ENCODE results near the gene FASTK. TPM values are rescaled to one million over a fixed set of nuclear protein-coding genes. Genes with fewer than 3 reads are reported as not detected.

FASTK gene
- total and polyA plus RNA-seq, 2 of the 4 experiments (the other 2 are of a cell fraction): 53.8 to 115 TPM

- H3K4me3 ChIP-seq (ENCODE audit: insufficient read depth, low read depth, low read length): no peak overlapping the region
- no peak for TF ChIP-seq ELK1 (IDR thresholded peaks at IDR 0.05; ENCODE audit: borderline replicate concordance, low read depth, low read length)
- TF ChIP-seq BHLHE40 (IDR thresholded peaks at IDR 0.05; ENCODE audit: low read depth, low read length): no peak
- no peak for TF ChIP-seq POLR2A (IDR thresholded peaks at IDR 0.05; ENCODE audit: low read depth, low read length)
- TF ChIP-seq RFX5 (IDR thresholded peaks at IDR 0.05; ENCODE audit: low read depth, low read length): no peak
- no peak for TF ChIP-seq CHD1 (IDR thresholded peaks at IDR 0.05; ENCODE audit: low read depth, low read length)
- no peak for TF ChIP-seq FOS (IDR thresholded peaks at IDR 0.05; ENCODE audit: low read depth, low read length)
- TF ChIP-seq MAFK (IDR thresholded peaks at IDR 0.05; ENCODE audit: low read depth, low read length): no peak
- TF ChIP-seq MXI1 (IDR thresholded peaks at IDR 0.05; ENCODE audit: borderline replicate concordance, low read depth, low read length): no peak
- no peak for TF ChIP-seq RAD21 (IDR thresholded peaks at IDR 0.05; ENCODE audit: low read length)
- no peak for TF ChIP-seq NFE2L2 (IDR thresholded peaks at IDR 0.05; ENCODE audit: low read depth, low read length)
- TF ChIP-seq, protein P1, sequence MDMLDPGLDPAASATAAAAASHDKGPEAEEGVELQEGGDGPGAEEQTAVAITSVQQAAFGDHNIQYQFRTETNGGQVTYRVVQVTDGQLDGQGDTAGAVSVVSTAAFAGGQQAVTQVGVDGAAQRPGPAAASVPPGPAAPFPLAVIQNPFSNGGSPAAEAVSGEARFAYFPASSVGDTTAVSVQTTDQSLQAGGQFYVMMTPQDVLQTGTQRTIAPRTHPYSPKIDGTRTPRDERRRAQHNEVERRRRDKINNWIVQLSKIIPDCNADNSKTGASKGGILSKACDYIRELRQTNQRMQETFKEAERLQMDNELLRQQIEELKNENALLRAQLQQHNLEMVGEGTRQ (IDR thresholded peaks at IDR 0.05; ENCODE audit: low read depth, low read length): no peak
- TF ChIP-seq MAZ (IDR thresholded peaks at IDR 0.05; ENCODE audit: borderline replicate concordance, low read depth, low read length): no peak
- H3K4ac ChIP-seq (ENCODE audit: low read depth, low read length): no peak overlapping the region
- H3K23ac ChIP-seq (ENCODE audit: low read depth, low read length): no peak overlapping the region
- no peak overlapping the region for H2BK15ac ChIP-seq (ENCODE audit: low read depth, low read length)
- no peak overlapping the region for H4K91ac ChIP-seq (ENCODE audit: insufficient read depth, low read depth, low read length)
- H2BK120ac ChIP-seq (ENCODE audit: low read depth, low read length): no peak overlapping the region
- no peak overlapping the region for H2AK9ac ChIP-seq (replicated peaks; ENCODE audit: low read depth, low read length, poor library complexity)
- no peak overlapping the region for H3K14ac ChIP-seq (replicated peaks; ENCODE audit: low read depth, low read length)
- CTCF ChIA-PET: no interaction called here
- no peak overlapping the region for H4K8ac ChIP-seq (ENCODE audit: low read depth in 2 of 2, low read length in 2 of 2)
- no peak overlapping the region for H3K18ac ChIP-seq (ENCODE audit: low read depth, low read length)
- DNase-seq: no peak
- H3K36me3 ChIP-seq (ENCODE audit: control insufficient read depth, insufficient read depth, low read length): peaks cover 6% of the 10 kb centered on the region
- no peak overlapping the region for H2BK5ac ChIP-seq (ENCODE audit: low read depth, low read length, poor library complexity, severe bottlenecking)
- H2BK20ac ChIP-seq (ENCODE audit: low read depth, low read length): no peak overlapping the region
- no peaks in the 10 kb centered on the region for H3K9me3 ChIP-seq (ENCODE audit: control insufficient read depth, insufficient read depth, low read length)
- no peak overlapping the region for H4K5ac ChIP-seq (ENCODE audit: low read depth, low read length)
- no peak overlapping the region for H3K4me2 ChIP-seq (ENCODE audit: low read depth, low read length)
- no peaks in the 10 kb centered on the region for H3K27me3 ChIP-seq (ENCODE audit: control insufficient read depth, insufficient read depth, low read length)
- in situ Hi-C loops (cut with MboI; ENCODE audit: low sequenced_read_pairs): loop anchor here (10.0 to 25.0 kb wide), 2 partner anchors 197 to 315 kb away; no protein-coding TSS in a partner anchor
- intact Hi-C loops (cut with micrococcal nuclease): no loop called here
- no peak overlapping the region for H2AFZ ChIP-seq (replicated peaks; ENCODE audit: low read length, poor library complexity)
- peaks cover 85% of the 10 kb centered on the region for H4K20me1 ChIP-seq (ENCODE audit: insufficient read depth, low read length)
- BruUV-seq (replicated peaks): no TSS peak
- no peak overlapping the region for H2AK5ac ChIP-seq (ENCODE audit: low read depth, low read length)
- H3K56ac ChIP-seq (ENCODE audit: extremely low read depth, insufficient read depth, low read length): no peak overlapping the region
- H3K79me1 ChIP-seq (ENCODE audit: low read depth in 1 of 2, low read length in 2 of 2): peaks cover 20 to 91% of the 10 kb centered on the region in 2 experiments
- peaks cover 4% of the 10 kb centered on the region; the same call in 1 of the 2 replicates for H3K9me1 ChIP-seq (ENCODE audit: insufficient read depth, low read length)
- H3K27ac ChIP-seq (ENCODE audit: insufficient read depth, low read length): no peak overlapping the region
- POLR2A ChIA-PET (ENCODE audit: unreplicated experiment): no interaction called here
- dilution Hi-C loops (cut with HindIII; ENCODE audit: low sequenced_read_pairs, unreplicated experiment): no loop called here
- WGBS, 2 experiments (ENCODE audit: extremely low coverage in 2 of 2, insufficient read length in 1 of 2): 97% methylated on average over 5 of the region's 24 CpGs; no CpG with 5 or more reads in 1 of the 2 experiments
- H3K4me1 ChIP-seq (ENCODE audit: control insufficient read depth, insufficient read depth, low read length): peaks cover 8% of the 10 kb centered on the region
- no peak for ATAC-seq (ENCODE audit: low read depth)
- no peak overlapping the region for H3K9ac ChIP-seq (ENCODE audit: low read depth, low read length)
These were observed 21.2 kb upstream of the FASTK start for GRCh38 chr7:151101621-151102396.
